ENCODE data around the gene PIGT. TPM values are rescaled to one million over a fixed set of nuclear protein-coding genes. Genes with fewer than 3 reads are reported as not detected.

The PIGT gene
- total RNA-seq, 2 experiments from 2014 or later = 89.2 to 104 TPM

GRCh38 chr20:45394221-45395113 lies 21.5 kb upstream of the PIGT start:
- POLR2A ChIA-PET = no interaction called here
- no TSS peak for BruUV-seq (replicated peaks)
- CTCF ChIA-PET (ENCODE audit: unreplicated experiment) = no interaction called here

GRCh38 chr20:45395114-45395415 lies 20.9 kb upstream of the PIGT start:
- no peaks in the 10 kb centered on the region for H3K79me2 ChIP-seq (ENCODE audit: insufficient read depth, low read depth, low read length)
- H4K20me1 ChIP-seq (ENCODE audit: insufficient read depth, low read length) = no peaks in the 10 kb centered on the region
- intact Hi-C loops (cut with micrococcal nuclease; ENCODE audit: unreplicated experiment) = no loop called here
- no peak overlapping the region for H3K27ac ChIP-seq (ENCODE audit: low read depth, low read length, poor library complexity, severe bottlenecking)
- peaks cover 4% of the 10 kb centered on the region; the same call in 1 of the 2 replicates for H3K9me3 ChIP-seq (ENCODE audit: low read length)
- ChIA-PET POLR2A (no interaction called here), CTCF (ENCODE audit: unreplicated experiment) (no interaction called here)
- H3K4me3 ChIP-seq (ENCODE audit: low read depth, low read length, poor library complexity, severe bottlenecking) = no peak overlapping the region
- DNase-seq (ENCODE audit: low spot score) = no peak
- TF ChIP-seq CTCF (conservative IDR thresholded peaks at IDR 0.05; ENCODE audit: low read length) (no peak), EZH2phosphoT487 (IDR thresholded peaks at IDR 0.05; ENCODE audit: borderline replicate concordance, low read depth, low read length) (no peak)
- no peaks in the 10 kb centered on the region; the same call in 1 of the 2 replicates for H3K36me3 ChIP-seq (ENCODE audit: insufficient read depth, low read length)
- no TSS peak for BruUV-seq (replicated peaks)
- no peaks in the 10 kb centered on the region for H3K4me1 ChIP-seq (ENCODE audit: insufficient read depth, low read length, poor library complexity, severe bottlenecking)
- H2AFZ ChIP-seq (ENCODE audit: low read length) = no peak overlapping the region
- no peaks in the 10 kb centered on the region for H3K9me2 ChIP-seq (ENCODE audit: insufficient read depth, low read length)
- H3K4me2 ChIP-seq (ENCODE audit: low read length) = no peak overlapping the region

More at GRCh38 chr20:45394221-45395113, 21.5 kb upstream of the PIGT start:
- TF ChIP-seq EZH2phosphoT487 (IDR thresholded peaks at IDR 0.05; ENCODE audit: borderline replicate concordance, low read depth, low read length) (no peak), CTCF (conservative IDR thresholded peaks at IDR 0.05; ENCODE audit: low read length) (no peak)
- H3K4me2 ChIP-seq (ENCODE audit: low read length) = no peak overlapping the region
- no peak overlapping the region for H3K4me3 ChIP-seq (ENCODE audit: low read depth, low read length, poor library complexity, severe bottlenecking)
- no peaks in the 10 kb centered on the region for H3K4me1 ChIP-seq (ENCODE audit: insufficient read depth, low read length, poor library complexity, severe bottlenecking)
- H3K79me2 ChIP-seq (ENCODE audit: insufficient read depth, low read depth, low read length) = no peaks in the 10 kb centered on the region
- no peaks in the 10 kb centered on the region for H4K20me1 ChIP-seq (ENCODE audit: insufficient read depth, low read length)
- no peak overlapping the region for H3K27ac ChIP-seq (ENCODE audit: low read depth, low read length, poor library complexity, severe bottlenecking)
- intact Hi-C loops (cut with micrococcal nuclease; ENCODE audit: unreplicated experiment) = no loop called here
- H2AFZ ChIP-seq (ENCODE audit: low read length) = no peak overlapping the region
- no peaks in the 10 kb centered on the region for H3K36me3 ChIP-seq (ENCODE audit: insufficient read depth, low read length)
- H3K9me3 ChIP-seq (ENCODE audit: low read length) = no peaks in the 10 kb centered on the region
- no peaks in the 10 kb centered on the region for H3K9me2 ChIP-seq (ENCODE audit: insufficient read depth, low read length)
- DNase-seq (ENCODE audit: low spot score) = no peak

- BruUV-seq (replicated peaks) = no TSS peak
- peaks cover 24% of the 10 kb centered on the region for H3K9me3 ChIP-seq (ENCODE audit: low read length)
- H3K4me1 ChIP-seq (ENCODE audit: insufficient read depth, low read length, poor library complexity, severe bottlenecking) = no peaks in the 10 kb centered on the region
- H3K79me2 ChIP-seq (ENCODE audit: insufficient read depth, low read depth, low read length) = no peaks in the 10 kb centered on the region
- no peak overlapping the region for H3K4me2 ChIP-seq (ENCODE audit: low read length)
- no peak overlapping the region for H3K27ac ChIP-seq (ENCODE audit: low read depth, low read length, poor library complexity, severe bottlenecking)
- TF ChIP-seq CTCF (conservative IDR thresholded peaks at IDR 0.05; ENCODE audit: low read length) (no peak), EZH2phosphoT487 (IDR thresholded peaks at IDR 0.05; ENCODE audit: borderline replicate concordance, low read depth, low read length) (no peak)
- POLR2A ChIA-PET = no interaction called here
- no peaks in the 10 kb centered on the region for H3K9me2 ChIP-seq (ENCODE audit: insufficient read depth, low read length)
- no peaks in the 10 kb centered on the region for H4K20me1 ChIP-seq (ENCODE audit: insufficient read depth, low read length)
- intact Hi-C loops (cut with micrococcal nuclease; ENCODE audit: unreplicated experiment) = no loop called here
- no peak for DNase-seq (ENCODE audit: low spot score)
- H2AFZ ChIP-seq (ENCODE audit: low read length) = no peak overlapping the region
- no peaks in the 10 kb centered on the region; the same call in 1 of the 2 replicates for H3K36me3 ChIP-seq (ENCODE audit: insufficient read depth, low read length)
- CTCF ChIA-PET (ENCODE audit: unreplicated experiment) = no interaction called here
- no peak overlapping the region for H3K4me3 ChIP-seq (ENCODE audit: low read depth, low read length, poor library complexity, severe bottlenecking)
Measured at GRCh38 chr20:45399018-45399417, 16.9 kb upstream of the PIGT start.
